ENCODE measurements around the gene FGR. TPM values are rescaled to one million over a fixed set of nuclear protein-coding genes. Genes with fewer than 3 reads are reported as not detected.

FGR gene
- total RNA-seq, 1 donor = 0.36 TPM

DNA sequence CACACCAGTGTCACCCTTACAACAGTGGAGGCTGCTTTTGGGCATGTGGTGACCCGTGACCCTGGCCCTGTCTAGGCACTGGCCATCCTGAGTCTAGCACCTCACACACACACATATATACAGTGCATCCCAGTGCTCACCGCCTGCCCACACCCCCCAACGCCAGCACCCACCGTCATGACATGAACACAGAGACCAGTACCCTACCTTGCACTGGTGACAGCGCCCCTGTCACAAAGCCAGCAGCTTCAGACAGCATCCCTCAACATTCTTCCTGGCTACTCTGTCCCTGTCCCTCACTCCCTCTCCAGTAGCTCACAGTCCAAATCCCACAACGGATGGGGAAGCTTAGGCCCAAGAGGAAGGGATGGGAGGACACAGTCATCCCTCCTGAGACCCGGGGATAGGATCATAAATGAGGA is 58.2 kb downstream of the FGR start:
- peaks cover 61% of the 10 kb centered on the region for H4K20me1 ChIP-seq (ENCODE audit: insufficient read depth, low read length)
- H3K9me3 ChIP-seq (ENCODE audit: low read depth, low read length) = no peaks in the 10 kb centered on the region
- H3K79me2 ChIP-seq (ENCODE audit: insufficient read depth, low read length) = peaks cover 75% of the 10 kb centered on the region
- DNase-seq (ENCODE audit: insufficient read length, low spot score, missing footprints) = no peak
- no peaks in the 10 kb centered on the region for H3K27me3 ChIP-seq (ENCODE audit: insufficient read depth, low read length)
- H3K4me3 ChIP-seq (ENCODE audit: insufficient read depth, low read length) = no peak overlapping the region
- no peaks in the 10 kb centered on the region for H3K36me3 ChIP-seq (ENCODE audit: insufficient read depth, low read length)
- H3K27ac ChIP-seq (ENCODE audit: low read depth, low read length) = no peak overlapping the region
- peak overlapping the region; percentile 67 for H3K4me2 ChIP-seq (ENCODE audit: insufficient read depth, low read length)
- TF ChIP-seq, protein P1, sequence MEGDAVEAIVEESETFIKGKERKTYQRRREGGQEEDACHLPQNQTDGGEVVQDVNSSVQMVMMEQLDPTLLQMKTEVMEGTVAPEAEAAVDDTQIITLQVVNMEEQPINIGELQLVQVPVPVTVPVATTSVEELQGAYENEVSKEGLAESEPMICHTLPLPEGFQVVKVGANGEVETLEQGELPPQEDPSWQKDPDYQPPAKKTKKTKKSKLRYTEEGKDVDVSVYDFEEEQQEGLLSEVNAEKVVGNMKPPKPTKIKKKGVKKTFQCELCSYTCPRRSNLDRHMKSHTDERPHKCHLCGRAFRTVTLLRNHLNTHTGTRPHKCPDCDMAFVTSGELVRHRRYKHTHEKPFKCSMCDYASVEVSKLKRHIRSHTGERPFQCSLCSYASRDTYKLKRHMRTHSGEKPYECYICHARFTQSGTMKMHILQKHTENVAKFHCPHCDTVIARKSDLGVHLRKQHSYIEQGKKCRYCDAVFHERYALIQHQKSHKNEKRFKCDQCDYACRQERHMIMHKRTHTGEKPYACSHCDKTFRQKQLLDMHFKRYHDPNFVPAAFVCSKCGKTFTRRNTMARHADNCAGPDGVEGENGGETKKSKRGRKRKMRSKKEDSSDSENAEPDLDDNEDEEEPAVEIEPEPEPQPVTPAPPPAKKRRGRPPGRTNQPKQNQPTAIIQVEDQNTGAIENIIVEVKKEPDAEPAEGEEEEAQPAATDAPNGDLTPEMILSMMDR (IDR thresholded peaks at IDR 0.05; ENCODE audit: extremely low read depth, low read depth, low read length) = no peak
- H2AFZ ChIP-seq (ENCODE audit: low read length) = no peak overlapping the region
- H3K4me1 ChIP-seq (ENCODE audit: insufficient read depth, low read length) = peaks cover 50% of the 10 kb centered on the region

GRCh38 chr1:27575840-27576331 is 59.1 kb downstream of the FGR start:
- no peak overlapping the region for H2AFZ ChIP-seq (ENCODE audit: low read length)

GRCh38 chr1:27574871-27575831 is 59.8 kb downstream of the FGR start:
- TF ChIP-seq, protein P1 (IDR thresholded peaks at IDR 0.05; ENCODE audit: extremely low read depth, low read depth, low read length) = peak; percentile 13
- no peaks in the 10 kb centered on the region for H3K9me3 ChIP-seq (ENCODE audit: low read depth, low read length)
- H3K4me1 ChIP-seq (ENCODE audit: insufficient read depth, low read length) = peaks cover 45% of the 10 kb centered on the region
- DNase-seq (ENCODE audit: insufficient read length, low spot score, missing footprints) = peak; percentile 99
- peak overlapping the region; percentile 67 for H3K4me2 ChIP-seq (ENCODE audit: insufficient read depth, low read length)
- no peak overlapping the region for H3K27ac ChIP-seq (ENCODE audit: low read depth, low read length)
- peak overlapping the region; percentile 65 for H3K4me3 ChIP-seq (ENCODE audit: insufficient read depth, low read length)
- H3K79me2 ChIP-seq (ENCODE audit: insufficient read depth, low read length) = peaks cover 80% of the 10 kb centered on the region
- H3K36me3 ChIP-seq (ENCODE audit: insufficient read depth, low read length) = no peaks in the 10 kb centered on the region
- H4K20me1 ChIP-seq (ENCODE audit: insufficient read depth, low read length) = peaks cover 65% of the 10 kb centered on the region
- H2AFZ ChIP-seq (ENCODE audit: low read length) = no peak overlapping the region
- H3K27me3 ChIP-seq (ENCODE audit: insufficient read depth, low read length) = no peaks in the 10 kb centered on the region

More at GRCh38 chr1:27575840-27576331, 59.1 kb downstream of the FGR start:
- DNase-seq (ENCODE audit: insufficient read length, low spot score, missing footprints) = peak; percentile 98
- peak overlapping the region; percentile 65 for H3K4me3 ChIP-seq (ENCODE audit: insufficient read depth, low read length)
- no peaks in the 10 kb centered on the region for H3K36me3 ChIP-seq (ENCODE audit: insufficient read depth, low read length)
- peaks cover 64% of the 10 kb centered on the region for H4K20me1 ChIP-seq (ENCODE audit: insufficient read depth, low read length)
- peaks cover 45% of the 10 kb centered on the region for H3K4me1 ChIP-seq (ENCODE audit: insufficient read depth, low read length)
- H3K27me3 ChIP-seq (ENCODE audit: insufficient read depth, low read length) = no peaks in the 10 kb centered on the region
- TF ChIP-seq, protein P1 (IDR thresholded peaks at IDR 0.05; ENCODE audit: extremely low read depth, low read depth, low read length) = no peak
- H3K4me2 ChIP-seq (ENCODE audit: insufficient read depth, low read length) = peak overlapping the region; percentile 67
- H3K27ac ChIP-seq (ENCODE audit: low read depth, low read length) = no peak overlapping the region
- H3K79me2 ChIP-seq (ENCODE audit: insufficient read depth, low read length) = peaks cover 79% of the 10 kb centered on the region
- H3K9me3 ChIP-seq (ENCODE audit: low read depth, low read length) = no peaks in the 10 kb centered on the region

Data from osteoblast (primary cell).